ENCODE results near the gene SLC35D2. TPM values are rescaled to one million over a fixed set of nuclear protein-coding genes. Genes with fewer than 3 reads are reported as not detected.

The SLC35D2 gene
- total RNA-seq, 1 donor from 2014 or later = 30.3 TPM

DNA sequence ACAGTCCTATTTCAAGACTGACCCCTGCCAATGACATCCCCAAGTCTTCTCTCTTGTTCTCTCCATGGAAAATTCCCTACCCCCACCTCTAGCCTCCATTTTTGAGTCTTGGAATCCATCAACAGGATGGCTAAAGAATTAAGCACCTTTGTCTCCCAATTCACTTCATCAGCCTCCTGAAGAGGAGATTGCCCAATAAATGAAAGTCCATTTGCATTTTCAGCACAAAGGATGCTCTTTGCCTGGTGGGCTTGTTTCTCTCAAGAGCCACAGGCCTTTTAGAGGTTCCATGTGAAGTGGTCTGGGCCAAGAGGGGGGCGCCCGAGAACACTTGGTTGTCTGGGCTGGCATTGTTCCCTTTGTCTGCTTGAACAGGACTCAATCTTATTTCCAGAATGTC, 94.1 kb downstream of the SLC35D2 start:
- H3K4me3 ChIP-seq = no peak overlapping the region
- H3K27ac ChIP-seq = no peak overlapping the region
- no peaks in the 10 kb centered on the region for H3K9me3 ChIP-seq
- DNase-seq (no peak), ATAC-seq (no peak)
- no peaks in the 10 kb centered on the region for H3K4me1 ChIP-seq
- intact Hi-C loops (cut with DNase I) = no loop called here
- TF ChIP-seq CTCF (IDR thresholded peaks at IDR 0.05) = no peak
- no peaks in the 10 kb centered on the region for H3K36me3 ChIP-seq
- H3K27me3 ChIP-seq = no peaks in the 10 kb centered on the region

- no peaks in the 10 kb centered on the region for H3K27me3 ChIP-seq
- H3K36me3 ChIP-seq = no peaks in the 10 kb centered on the region
- H3K9me3 ChIP-seq = no peaks in the 10 kb centered on the region
- ATAC-seq = no peak
- DNase-seq = no peak
- no peak overlapping the region for H3K27ac ChIP-seq
- no peaks in the 10 kb centered on the region for H3K4me1 ChIP-seq
- no peak overlapping the region for H3K4me3 ChIP-seq
- no peak for TF ChIP-seq CTCF (IDR thresholded peaks at IDR 0.05)
- intact Hi-C loops (cut with DNase I) = no loop called here
Measured at GRCh38 chr9:96281641-96282040, 101.9 kb downstream of the SLC35D2 start.

- Histone ChIP-seq H3K27ac (no peak overlapping the region), H3K27me3 (no peaks in the 10 kb centered on the region), H3K36me3 (no peaks in the 10 kb centered on the region), H3K4me1 (no peaks in the 10 kb centered on the region), H3K4me3 (no peak overlapping the region), H3K9me3 (no peaks in the 10 kb centered on the region)
- no peak for DNase-seq
- intact Hi-C loops (cut with DNase I) = no loop called here
- TF ChIP-seq CTCF (IDR thresholded peaks at IDR 0.05) = no peak
- ATAC-seq = peak; percentile 94
Measured at GRCh38 chr9:96279932-96280331, 103.6 kb downstream of the SLC35D2 start.

GRCh38 chr9:96274939-96275338, 108.6 kb downstream of the SLC35D2 start:
- no peak for TF ChIP-seq CTCF (IDR thresholded peaks at IDR 0.05)
- H3K27ac ChIP-seq = no peak overlapping the region
- intact Hi-C loops (cut with DNase I) = no loop called here
- no peaks in the 10 kb centered on the region for H3K9me3 ChIP-seq
- H3K4me3 ChIP-seq = no peak overlapping the region
- H3K27me3 ChIP-seq = no peaks in the 10 kb centered on the region
- no peaks in the 10 kb centered on the region for H3K36me3 ChIP-seq
- DNase-seq (no peak), ATAC-seq (no peak)
- no peaks in the 10 kb centered on the region for H3K4me1 ChIP-seq

Other genes with a start within 250 kb of the SLC35D2 start
- 0.81 TPM for gene HSD17B3, start 81.5 kb downstream of the SLC35D2 start, total RNA-seq
- 0.67 TPM for gene ZNF367, start 34.7 kb upstream of the SLC35D2 start, total RNA-seq
- 10.3 TPM for gene HABP4, start 66.5 kb upstream of the SLC35D2 start, total RNA-seq
- 14.5 TPM for gene CDC14B, start 236.1 kb upstream of the SLC35D2 start, total RNA-seq